H9 (cell line): Measurements from ENCODE around the gene MICAL2. TPM values are rescaled to one million over a fixed set of nuclear protein-coding genes. Genes with fewer than 3 reads are reported as not detected.

Experiments used
- DNase-seq: peaks from one replicate; pipeline ENCODE4 v3.0.0-alpha.2; 2017
- H2AFZ ChIP-seq: one replicate; pipeline ENCODE4 v1.6.1; 2013; ENCODE audit warnings: mild to moderate bottlenecking, low read length, control low read depth, moderate library complexity
- H2AK5ac ChIP-seq: 2 replicates; pipeline ENCODE4 v1.6.1; 2013; ENCODE audit warnings: low read length, control low read depth, mixed read lengths; ENCODE audit not compliant: insufficient read length
- H2BK120ac ChIP-seq: one replicate; pipeline ENCODE4 v1.6.1; 2013; ENCODE audit warnings: low read depth, mild to moderate bottlenecking, low read length, control low read depth, inconsistent platforms; ENCODE audit not compliant: poor library complexity, severe bottlenecking
- H2BK12ac ChIP-seq: 2 replicates; pipeline ENCODE4 v1.6.1; 2013; ENCODE audit warnings: low read length, control low read depth, mixed read lengths, low read depth; ENCODE audit not compliant: insufficient read length
- H2BK15ac ChIP-seq: 2 replicates; pipeline ENCODE4 v1.6.1; 2013; ENCODE audit warnings: low read depth, low read length, control low read depth
- H2BK20ac ChIP-seq: one replicate; pipeline ENCODE4 v1.6.1; 2013; ENCODE audit warnings: low read depth, mild to moderate bottlenecking, low read length, control low read depth, inconsistent platforms; ENCODE audit not compliant: poor library complexity, severe bottlenecking
- H2BK5ac ChIP-seq: 2 replicates; pipeline ENCODE4 v1.6.1; 2013; ENCODE audit warnings: low read length, control low read depth, mixed read lengths; ENCODE audit not compliant: insufficient read length
- H3K14ac ChIP-seq: 2 replicates; pipeline ENCODE4 v1.6.1; 2013; ENCODE audit warnings: low read length, control low read depth; ENCODE audit not compliant: insufficient read depth
- H3K18ac ChIP-seq: 2 replicates; pipeline ENCODE4 v1.6.1; 2013; ENCODE audit warnings: low read depth, mild to moderate bottlenecking, mixed read lengths, low read length, control low read depth; ENCODE audit not compliant: insufficient read length
- H3K23ac ChIP-seq: 2 replicates; pipeline ENCODE4 v1.6.1; 2013; ENCODE audit warnings: low read length, control low read depth, mixed read lengths, low read depth; ENCODE audit not compliant: insufficient read length
- H3K23me2 ChIP-seq: 2 replicates; pipeline ENCODE4 v1.6.1; 2013; ENCODE audit warnings: low read depth, mild to moderate bottlenecking, mixed read lengths, low read length, control low read depth; ENCODE audit not compliant: insufficient read length, poor library complexity, severe bottlenecking
- H3K27ac ChIP-seq: 2 replicates; pipeline ENCODE4 v1.5.1; 2013; ENCODE audit warnings: low read length, control low read depth, mixed read lengths, low read depth; ENCODE audit not compliant: insufficient read length
- H3K27me3 ChIP-seq: 2 replicates; pipeline ENCODE4 v1.6.1; 2013; ENCODE audit warnings: low read length, control low read depth, inconsistent platforms; ENCODE audit not compliant: insufficient read depth
- H3K4ac ChIP-seq: 2 replicates; pipeline ENCODE4 v1.6.1; 2013; ENCODE audit warnings: low read depth, mild to moderate bottlenecking, control low read depth, inconsistent platforms, low read length, moderate library complexity
- H3K4me1 ChIP-seq: 2 replicates; pipeline ENCODE4 v1.6.1; 2013; ENCODE audit warnings: low read length, control low read depth, inconsistent platforms; ENCODE audit not compliant: insufficient read depth
- H3K4me2 ChIP-seq: 2 replicates; pipeline ENCODE4 v1.6.1; 2013; ENCODE audit warnings: low read length, control low read depth, mixed read lengths; ENCODE audit not compliant: insufficient read length, insufficient read depth
- H3K56ac ChIP-seq: 2 replicates; pipeline ENCODE4 v1.6.1; 2013; ENCODE audit warnings: low read depth, mild to moderate bottlenecking, mixed read lengths, low read length, control low read depth; ENCODE audit not compliant: insufficient read length
- H3K79me1 ChIP-seq: 2 replicates; pipeline ENCODE4 v1.6.1; 2013; ENCODE audit warnings: low read depth, mild to moderate bottlenecking, moderate library complexity, low read length, control low read depth, inconsistent platforms; ENCODE audit not compliant: insufficient read depth, poor library complexity, severe bottlenecking
- H3K79me2 ChIP-seq: 2 replicates; pipeline ENCODE4 v1.6.1; 2013; ENCODE audit warnings: low read length, control low read depth, inconsistent platforms; ENCODE audit not compliant: insufficient read depth
- H3K9ac ChIP-seq: 2 replicates; pipeline ENCODE4 v1.6.1; 2013; ENCODE audit warnings: low read length, control low read depth, mixed read lengths; ENCODE audit not compliant: insufficient read length; ENCODE audit errors: extremely low read depth
- H3K9me3 ChIP-seq: one replicate; pipeline ENCODE4 v1.6.1; 2013; ENCODE audit warnings: low read depth, low read length, inconsistent platforms; ENCODE audit not compliant: control insufficient read depth
- H3T11ph ChIP-seq: one replicate; pipeline ENCODE4 v1.6.1; 2013; ENCODE audit warnings: mild to moderate bottlenecking, low read length, control low read depth, inconsistent platforms
- H4K20me1 ChIP-seq: one replicate; pipeline ENCODE4 v1.6.1; 2013; ENCODE audit not compliant: control insufficient read depth, insufficient read length, insufficient read depth
- H4K5ac ChIP-seq: 2 replicates; pipeline ENCODE4 v1.6.1; 2013; ENCODE audit warnings: low read depth, mild to moderate bottlenecking, mixed read lengths, low read length, control low read depth; ENCODE audit not compliant: insufficient read length
- H4K8ac ChIP-seq: replicated peaks from 2 replicates; pipeline ENCODE4 v1.6.1; 2013; ENCODE audit warnings: low read length, control low read depth, mixed read lengths, low read depth; ENCODE audit not compliant: insufficient read length
- H4K91ac ChIP-seq: 2 replicates; pipeline ENCODE4 v1.6.1; 2013; ENCODE audit warnings: low read depth, mild to moderate bottlenecking, moderate library complexity, mixed read lengths, low read length, control low read depth; ENCODE audit not compliant: insufficient read length
- H3K27ac Mint-ChIP-seq, 3 experiments: 2 replicates in 2 of 3; 3 replicates in 1 of 3; pipeline ENCODE4 v1.8.0; 2020 to 2021; ENCODE audit warnings: mixed read lengths in 3 of 3, mild to moderate bottlenecking in 1 of 3, moderate library complexity in 1 of 3
- H3K27me3 Mint-ChIP-seq: 2 replicates; pipeline ENCODE4 v1.8.0; 2021; ENCODE audit warnings: low read depth, mild to moderate bottlenecking, moderate library complexity, mixed read lengths
- H3K36me3 Mint-ChIP-seq, 3 experiments: 2 replicates in 2 of 3; 3 replicates in 1 of 3; pipeline ENCODE4 v1.8.0; 2020 to 2021; ENCODE audit warnings: low read depth in 3 of 3, mixed read lengths in 3 of 3; ENCODE audit not compliant: insufficient read depth in 1 of 3
- H3K4me1 Mint-ChIP-seq, 2 experiments: 2 replicates each; pipeline ENCODE4 v1.8.0; 2020; ENCODE audit warnings: mixed read lengths in 2 of 2
- H3K4me3 Mint-ChIP-seq, 2 experiments: 2 replicates in 1 of 2; 3 replicates in 1 of 2; pipeline ENCODE4 v1.8.0; 2020 to 2021; ENCODE audit warnings: mild to moderate bottlenecking in 2 of 2, mixed read lengths in 2 of 2, moderate library complexity in 1 of 2
- H3K9me3 Mint-ChIP-seq, 2 experiments: 2 replicates in 1 of 2; 3 replicates in 1 of 2; pipeline ENCODE4 v1.8.0; 2020; ENCODE audit warnings: mild to moderate bottlenecking in 2 of 2, mixed read lengths in 2 of 2, moderate library complexity in 1 of 2
- CTCF ChIP-seq: fragments of 200-600 bp; sonication (generic); conservative IDR thresholded peaks from 3 replicates; pipeline ENCODE4 v1.8.0; 2021; ENCODE audit warnings: antibody characterized with exemption, mild to moderate bottlenecking
- WGBS: extraction: QIAGEN DNeasy Blood & Tissue Kit; methylation state at CpG from one replicate; pipeline ENCODE4 v1.1.7; 2013; ENCODE audit warnings: missing lambda C conversion rate, low lambda C conversion rate, mixed read lengths; ENCODE audit not compliant: insufficient read length; ENCODE audit errors: extremely low coverage; 5-methylcytosine and 5-hydroxymethylcytosine counted together
- total RNA-seq: library from RNA; stranded (reverse); gene quantifications from 2 replicates; pipeline ENCODE4 v1.2.1, GENCODE V29; 2021

The MICAL2 gene
- total RNA-seq, 1 experiment from 2014 or later = 4.7 TPM

GRCh38 chr11:12173111-12173510 lies 62.7 kb downstream of the MICAL2 start:
- DNase-seq = no peak
- Histone ChIP-seq H2AK5ac (no peak overlapping the region), H4K5ac (no peak overlapping the region), H3K4me2 (no peak overlapping the region), H3K23ac (no peak overlapping the region), H2BK12ac (no peak overlapping the region), H3K27ac (no peak overlapping the region), H3K56ac (no peak overlapping the region), H4K8ac (no peak overlapping the region), H2AFZ (no peak overlapping the region), H3T11ph (no peak overlapping the region), H3K9ac (no peak overlapping the region), H3K79me1 (no peaks in the 10 kb centered on the region), H2BK15ac (no peak overlapping the region), H2BK20ac (no peak overlapping the region), H3K23me2 (no peaks in the 10 kb centered on the region), H2BK120ac (no peak overlapping the region), H2BK5ac (no peak overlapping the region), H3K27me3 (no peaks in the 10 kb centered on the region), H3K9me3 (no peaks in the 10 kb centered on the region), H4K91ac (no peak overlapping the region), H3K18ac (no peak overlapping the region), H3K79me2 (no peaks in the 10 kb centered on the region), H4K20me1 (no peaks in the 10 kb centered on the region), H3K14ac (no peak overlapping the region), H3K4ac (no peak overlapping the region), H3K4me1 (no peaks in the 10 kb centered on the region)
- no CpG with 5 or more reads among the region's 4 CpGs for WGBS
- H3K27ac Mint-ChIP-seq = no peak overlapping the region
- no peaks in the 10 kb centered on the region; the same call in 1 of the 2 replicates for H3K27me3 Mint-ChIP-seq
- H3K4me1 Mint-ChIP-seq = peaks cover 4 to 13% of the 10 kb centered on the region in 2 experiments
- H3K4me3 Mint-ChIP-seq = no peak overlapping the region
- H3K9me3 Mint-ChIP-seq = no peaks in the 10 kb centered on the region
- no peak for TF ChIP-seq CTCF
- no peaks in the 10 kb centered on the region; a peak in 1 of 7 replicates for H3K36me3 Mint-ChIP-seq
